HG03175 (cell line): Measurements from ENCODE around the gene RBMX.
"Not testable (repeated sequence)": the region's sequence is repeated elsewhere in the genome, so short reads cannot be mapped to it uniquely, and the experiment has no call there.

Source experiments
- ATAC-seq: cut with Tn5 transposase; IDR thresholded peaks from one replicate; pipeline ENCODE4 v1.9.1; 2021; ENCODE audit warnings: mild to moderate bottlenecking, moderate library complexity; ENCODE audit not compliant: unreplicated experiment

Gene RBMX

GRCh38 chrX:136879001-136879687, 1.4 kb downstream of the RBMX start:
- no peak for ATAC-seq

GRCh38 chrX:136878423-136878822, 2.1 kb downstream of the RBMX start:
- no peak for ATAC-seq

GRCh38 chrX:136874114-136874513, 6.4 kb downstream of the RBMX start:
- not testable (repeated sequence) for ATAC-seq

GRCh38 chrX:136873210-136873609, 7.3 kb downstream of the RBMX start:
- not testable (repeated sequence) for ATAC-seq

GRCh38 chrX:136872091-136872700, 8.3 kb downstream of the RBMX start:
- ATAC-seq: no peak

DNA sequence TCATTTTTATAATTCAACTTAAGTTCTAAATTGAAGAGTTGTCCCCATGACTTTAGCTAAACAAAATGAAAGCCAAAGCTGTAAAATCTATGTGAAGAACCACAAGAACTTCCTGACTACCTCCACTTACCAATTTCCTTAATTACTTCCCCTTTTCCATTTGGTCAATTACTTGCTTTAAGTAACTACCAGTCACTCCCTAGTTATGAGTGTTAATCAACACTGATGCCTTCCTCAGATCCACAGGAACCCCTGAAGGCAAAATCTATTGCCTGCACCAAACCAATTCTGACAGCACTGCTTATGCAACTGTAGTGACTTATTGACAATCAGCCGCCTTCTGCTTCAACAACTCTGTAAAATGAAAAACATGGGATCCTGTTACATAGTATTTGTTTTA, 10.5 kb downstream of the RBMX start:
- no peak for ATAC-seq

GRCh38 chrX:136868283-136869055, 12.1 kb downstream of the RBMX start:
- ATAC-seq: no peak

DNA sequence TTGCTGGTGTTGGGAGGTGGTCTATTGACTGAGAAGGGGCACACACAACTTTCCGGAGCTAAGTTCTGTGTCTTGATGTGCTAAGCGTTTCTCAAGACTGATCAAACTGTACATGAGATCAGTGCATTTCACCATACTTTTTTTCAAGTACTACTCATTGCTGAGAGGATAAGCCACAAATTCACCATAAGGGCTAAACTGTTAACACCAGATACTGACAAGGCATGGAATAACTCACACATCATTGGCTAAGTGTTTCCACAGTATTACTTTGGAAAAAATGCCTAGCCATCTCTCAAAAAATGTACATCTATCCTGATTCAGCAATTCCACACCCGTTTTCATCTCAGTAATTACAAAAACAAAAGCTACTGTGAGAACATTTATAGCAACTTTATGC, 13.0 kb downstream of the RBMX start:
- no peak for ATAC-seq

GRCh38 chrX:136867096-136867491, 13.4 kb downstream of the RBMX start:
- no peak for ATAC-seq

- no peak for ATAC-seq
Measured at GRCh38 chrX:136866337-136867095, 14.0 kb downstream of the RBMX start.

GRCh38 chrX:136865270-136866158, 15.0 kb downstream of the RBMX start:
- no peak for ATAC-seq

- ATAC-seq: no peak
Measured at GRCh38 chrX:136863826-136864225, 16.7 kb downstream of the RBMX start.

GRCh38 chrX:136862546-136862945, 18.0 kb downstream of the RBMX start:
- no peak for ATAC-seq

- ATAC-seq: no peak
Measured at GRCh38 chrX:136861877-136862276, 18.6 kb downstream of the RBMX start.

DNA sequence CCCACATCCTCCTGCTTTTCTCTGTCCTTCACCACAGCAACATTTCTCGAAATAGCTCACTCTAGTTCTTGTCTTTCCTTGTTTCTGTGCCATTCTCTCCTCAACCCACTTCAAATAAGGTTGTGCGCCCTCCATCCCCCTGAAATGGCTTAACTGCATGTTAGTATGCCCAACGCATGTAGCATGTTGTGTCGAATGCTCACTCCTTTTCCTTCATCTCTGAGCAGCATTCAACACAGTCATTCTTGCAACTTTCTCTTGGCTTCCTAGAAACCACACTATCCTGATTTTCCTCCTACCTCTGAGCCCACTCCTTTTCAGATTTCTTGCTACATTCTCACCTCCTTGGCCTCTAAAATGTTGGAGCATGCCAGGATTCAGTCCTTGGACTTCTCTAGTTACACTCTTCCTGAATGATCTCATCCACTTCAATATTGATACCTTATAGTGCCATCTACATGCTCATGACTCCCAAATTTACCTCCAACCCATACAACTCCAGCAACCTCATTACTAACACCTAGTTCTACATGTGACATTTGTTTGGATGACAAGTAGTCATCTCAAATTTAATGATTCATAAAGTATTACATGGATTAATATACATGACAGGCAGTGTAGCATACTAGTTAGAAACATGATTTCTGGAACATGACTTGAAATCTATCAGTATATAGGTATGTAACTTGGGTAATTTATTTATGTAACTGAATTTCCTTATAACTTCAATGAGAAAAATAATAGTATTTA, 22.3 kb downstream of the RBMX start:
- no peak for ATAC-seq

GRCh38 chrX:136856551-136856950, 24.0 kb downstream of the RBMX start:
- peak; percentile 76 for ATAC-seq

DNA sequence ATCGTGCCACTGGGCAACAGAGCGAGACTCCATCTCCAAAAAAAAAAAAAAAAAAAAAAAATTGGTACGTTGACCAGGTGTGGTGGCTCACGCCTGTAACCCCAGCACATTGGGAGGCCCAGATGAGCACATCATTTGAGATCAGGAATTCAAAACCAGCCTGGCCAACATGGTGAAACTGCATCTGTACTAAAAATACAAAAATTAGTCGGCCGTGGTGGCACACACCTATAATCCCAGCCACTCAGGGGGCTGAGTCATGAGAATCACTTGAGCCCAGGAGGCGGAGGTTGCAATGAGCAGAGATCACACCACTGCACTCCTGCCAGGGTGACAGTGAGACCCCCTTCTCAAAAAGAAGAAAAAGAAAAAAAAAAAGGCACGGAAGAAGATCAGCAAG, 24.5 kb downstream of the RBMX start:
- no peak for ATAC-seq

DNA sequence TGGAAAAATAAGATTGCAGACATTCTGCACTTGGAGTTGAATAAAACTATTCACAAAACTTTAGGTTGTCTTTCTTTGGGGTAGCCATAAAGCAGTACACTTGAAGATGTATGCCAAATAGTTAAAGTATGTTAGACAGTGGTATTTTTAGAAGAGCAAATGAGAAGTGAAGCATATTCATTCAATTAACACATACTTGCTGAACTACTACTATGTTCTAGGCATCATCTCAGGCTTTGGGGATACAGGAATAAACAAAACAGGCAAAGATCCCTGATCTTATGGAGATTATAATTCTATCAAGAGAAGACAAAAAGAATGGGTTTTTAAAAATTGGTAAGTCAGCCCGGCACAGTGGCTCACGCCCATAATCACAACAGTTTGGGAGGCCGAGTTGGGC, 29.0 kb downstream of the RBMX start:
- no peak for ATAC-seq

DNA sequence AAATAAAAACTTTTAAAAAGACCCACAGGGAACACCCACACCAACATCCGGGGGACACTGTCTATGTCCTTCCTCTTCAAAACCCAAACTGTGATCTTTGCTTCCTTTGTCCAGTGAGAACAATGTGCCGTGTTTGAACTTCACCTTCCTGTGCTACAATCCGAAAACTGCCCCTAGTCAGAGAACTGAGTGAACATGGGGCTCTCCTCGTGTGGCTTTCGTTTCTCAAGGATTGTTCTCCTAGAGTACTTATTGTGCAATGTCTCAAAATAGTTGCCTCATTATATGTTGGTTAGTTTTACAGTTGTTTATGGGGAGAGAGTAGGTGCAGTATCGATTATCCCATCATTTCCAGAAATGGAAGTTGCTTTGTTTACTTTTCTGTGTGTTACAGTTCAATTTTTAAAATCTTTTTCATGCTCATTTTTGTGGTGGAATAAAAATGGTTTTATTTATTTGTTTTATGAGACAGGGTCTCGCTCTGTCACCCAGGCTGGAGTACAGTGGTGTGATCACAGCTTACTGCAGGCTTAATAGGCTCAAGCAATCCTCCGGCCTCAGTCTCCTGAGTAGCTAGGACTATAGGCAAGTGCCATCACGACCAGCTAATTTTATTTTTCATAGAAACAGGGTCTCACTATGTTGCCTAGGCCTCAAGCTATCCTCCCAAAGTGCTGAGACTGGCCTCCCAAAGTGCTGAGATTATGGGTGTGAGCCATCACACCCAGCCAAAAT, 29.9 kb downstream of the RBMX start:
- no peak for ATAC-seq
